RCC 7860 (cell line): Measurements from ENCODE around the gene TOLLIP.

ENCODE experiments used
- DNase-seq: peaks from one replicate; pipeline ENCODE4 v3.0.0-alpha.2; 2015; ENCODE audit warnings: low spot score
- FAIRE-seq: peaks from 2 replicates; lab custom pipeline; 2012; peaks lifted over from hg19 to GRCh38; lab: Jason Lieb, UNC

Gene TOLLIP

GRCh38 chr11:1234771-1235305 is 74.6 kb downstream of the TOLLIP start:
- no peak for DNase-seq
- no peak for FAIRE-seq

GRCh38 chr11:1234054-1234720 is 75.2 kb downstream of the TOLLIP start:
- FAIRE-seq = no peak
- no peak for DNase-seq

GRCh38 chr11:1233351-1234053 is 75.9 kb downstream of the TOLLIP start:
- FAIRE-seq = no peak
- DNase-seq = no peak

- DNase-seq (no peak), FAIRE-seq (no peak)
These were observed 76.5 kb downstream of the TOLLIP start for GRCh38 chr11:1232883-1233321.

- no peak for FAIRE-seq
These were observed 77.2 kb downstream of the TOLLIP start for GRCh38 chr11:1232021-1232882.

GRCh38 chr11:1231396-1232020 is 77.9 kb downstream of the TOLLIP start:
- FAIRE-seq (no peak), DNase-seq (no peak)

More at GRCh38 chr11:1232021-1232882, 77.2 kb downstream of the TOLLIP start:
- DNase-seq = no peak

- no peak for DNase-seq
- no peak for FAIRE-seq
These were observed 78.7 kb downstream of the TOLLIP start for GRCh38 chr11:1230456-1231395.

GRCh38 chr11:1230121-1230455 is 79.3 kb downstream of the TOLLIP start:
- FAIRE-seq = no peak
- DNase-seq = no peak

GRCh38 chr11:1229471-1230120 is 79.8 kb downstream of the TOLLIP start:
- FAIRE-seq (no peak), DNase-seq (no peak)

- DNase-seq (no peak), FAIRE-seq (no peak)
These were observed 80.4 kb downstream of the TOLLIP start for GRCh38 chr11:1228921-1229451.

GRCh38 chr11:1228101-1228821 is 81.2 kb downstream of the TOLLIP start:
- DNase-seq (no peak), FAIRE-seq (no peak)

GRCh38 chr11:1227551-1228100 is 81.8 kb downstream of the TOLLIP start:
- DNase-seq = no peak
- no peak for FAIRE-seq

- FAIRE-seq = no peak
- DNase-seq = no peak
These were observed 82.4 kb downstream of the TOLLIP start for GRCh38 chr11:1226986-1227550.

GRCh38 chr11:1226226-1226985 is 83.0 kb downstream of the TOLLIP start:
- DNase-seq (no peak), FAIRE-seq (no peak)

GRCh38 chr11:1225386-1226225 is 83.8 kb downstream of the TOLLIP start:
- DNase-seq = no peak
- no peak for FAIRE-seq
